GM15510 (cell line): ENCODE measurements around the gene CLSTN3.

Source experiments
- POLR2A ChIP-seq: IDR thresholded peaks from 3 replicates; pipeline ENCODE4 v1.6.1; 2011; ENCODE audit warnings: borderline replicate concordance; ENCODE audit not compliant: insufficient read length; ENCODE audit errors: extremely low read depth

CLSTN3 gene

GRCh38 chr12:7131502-7131866 is 1.3 kb downstream of the CLSTN3 start:
- TF ChIP-seq POLR2A, result no peak

DNA sequence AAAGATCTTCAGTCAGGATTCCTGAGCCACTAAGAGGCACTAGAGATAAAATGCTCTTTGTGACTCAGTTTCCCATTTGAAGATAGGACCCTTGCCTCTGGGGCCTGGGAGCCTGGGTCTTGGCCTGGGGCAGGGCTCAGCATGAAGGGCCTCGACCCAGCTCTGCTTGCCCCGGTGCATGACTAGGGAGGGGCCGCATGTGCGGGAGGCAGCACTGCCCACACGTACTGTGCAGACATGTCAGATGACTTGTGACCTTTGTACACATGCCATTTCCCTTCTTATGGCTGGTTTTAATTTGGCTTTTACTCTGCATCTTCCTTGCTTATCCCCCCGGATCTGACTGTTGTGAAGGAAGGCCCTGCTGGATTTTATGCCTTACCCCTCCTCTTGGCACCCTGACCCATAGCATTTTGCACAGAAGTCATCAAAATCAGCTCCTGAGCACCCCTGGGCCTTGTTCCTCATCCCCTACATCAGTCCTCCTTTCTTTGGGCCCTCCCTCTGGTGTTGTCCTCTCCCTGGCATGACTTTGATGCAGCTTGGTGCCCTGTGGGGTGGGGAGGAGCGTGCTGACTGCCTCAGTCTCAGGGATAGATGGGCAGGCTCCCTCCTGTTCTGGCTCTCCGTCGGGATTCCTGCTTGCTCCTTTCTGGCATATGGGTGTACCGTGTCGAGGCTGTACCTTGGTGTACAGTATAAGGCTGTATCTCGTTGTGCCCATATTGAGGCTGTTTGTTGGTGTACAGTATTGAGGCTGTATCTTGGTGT is 4.4 kb downstream of the CLSTN3 start:
- no peak for TF ChIP-seq POLR2A

- no peak for TF ChIP-seq POLR2A
These were observed 5.9 kb downstream of the CLSTN3 start for GRCh38 chr12:7136071-7136470.

GRCh38 chr12:7136676-7137075 is 6.5 kb downstream of the CLSTN3 start:
- no peak for TF ChIP-seq POLR2A

GRCh38 chr12:7137908-7138307 is 7.7 kb downstream of the CLSTN3 start:
- TF ChIP-seq POLR2A, result no peak

GRCh38 chr12:7139200-7139599 is 9.0 kb downstream of the CLSTN3 start:
- TF ChIP-seq POLR2A, result no peak

DNA sequence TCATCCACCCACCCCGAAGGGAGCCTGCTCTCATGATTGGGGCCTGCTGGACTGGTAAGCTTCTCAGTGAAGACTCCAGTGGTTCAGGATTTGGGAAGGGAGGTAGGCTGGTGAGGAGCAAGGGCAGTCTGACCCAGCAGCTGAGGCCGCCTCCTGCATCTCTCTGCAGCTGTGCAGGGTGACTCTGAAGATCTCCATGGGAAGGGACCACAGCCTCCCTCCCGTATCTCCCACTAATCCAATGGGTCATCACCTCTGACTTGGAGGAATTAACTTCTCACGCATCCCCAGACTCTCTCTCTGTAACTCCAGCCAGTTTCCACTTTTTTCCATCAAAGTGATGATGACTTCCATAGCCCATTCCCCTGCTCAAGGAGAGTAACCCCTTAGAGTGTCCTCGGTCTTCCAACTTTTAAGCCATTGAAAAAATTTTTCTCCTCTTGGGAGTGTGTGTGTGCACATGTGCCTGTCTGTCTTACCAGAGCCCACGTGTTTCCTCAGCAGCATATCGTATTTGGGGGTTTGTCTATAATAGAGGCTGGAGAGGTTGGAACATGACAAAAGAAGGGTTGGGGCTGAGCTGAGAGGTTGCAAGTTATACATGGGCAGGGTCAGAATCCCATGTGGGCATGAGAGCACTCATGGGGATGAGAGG is 11.3 kb downstream of the CLSTN3 start:
- no peak for TF ChIP-seq POLR2A

DNA sequence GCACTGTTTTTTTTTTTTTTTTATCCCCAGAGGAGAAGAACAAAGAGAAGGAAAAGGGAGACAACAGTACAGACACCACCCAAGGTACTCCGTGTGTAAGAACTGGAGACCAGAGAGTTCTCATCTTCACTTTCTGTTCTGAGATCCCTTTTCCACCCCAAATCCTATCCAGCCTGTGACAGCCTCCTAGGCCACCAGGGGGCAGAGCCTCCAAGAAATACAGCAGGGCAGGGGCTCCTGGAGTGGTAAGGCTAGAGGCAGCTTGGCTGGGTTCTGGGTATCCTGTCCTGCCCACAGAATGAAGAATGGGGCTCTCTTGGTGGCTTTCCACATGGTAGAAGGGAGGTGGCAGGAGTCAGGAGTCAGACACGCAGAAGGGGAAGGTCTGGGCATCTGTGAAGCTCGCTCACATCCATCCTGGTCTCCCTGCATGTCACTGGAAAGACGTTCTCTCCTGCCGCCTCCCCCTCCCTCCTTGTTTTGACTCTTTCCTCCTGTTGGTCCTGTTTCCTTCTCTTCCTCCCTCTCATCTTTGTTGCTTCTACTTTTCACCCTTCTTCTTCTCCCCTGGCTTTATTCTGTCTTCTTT is 12.0 kb downstream of the CLSTN3 start:
- no peak for TF ChIP-seq POLR2A

GRCh38 chr12:7142809-7143465 is 12.8 kb downstream of the CLSTN3 start:
- TF ChIP-seq POLR2A, result no peak

GRCh38 chr12:7143564-7143963 is 13.4 kb downstream of the CLSTN3 start:
- no peak for TF ChIP-seq POLR2A

- TF ChIP-seq POLR2A, result no peak
These were observed 14.4 kb downstream of the CLSTN3 start for GRCh38 chr12:7144414-7145120.

GRCh38 chr12:7145671-7146070 is 15.5 kb downstream of the CLSTN3 start:
- no peak for TF ChIP-seq POLR2A

GRCh38 chr12:7146228-7146627 is 16.1 kb downstream of the CLSTN3 start:
- TF ChIP-seq POLR2A, result no peak

GRCh38 chr12:7146906-7147305 is 16.7 kb downstream of the CLSTN3 start:
- no peak for TF ChIP-seq POLR2A

DNA sequence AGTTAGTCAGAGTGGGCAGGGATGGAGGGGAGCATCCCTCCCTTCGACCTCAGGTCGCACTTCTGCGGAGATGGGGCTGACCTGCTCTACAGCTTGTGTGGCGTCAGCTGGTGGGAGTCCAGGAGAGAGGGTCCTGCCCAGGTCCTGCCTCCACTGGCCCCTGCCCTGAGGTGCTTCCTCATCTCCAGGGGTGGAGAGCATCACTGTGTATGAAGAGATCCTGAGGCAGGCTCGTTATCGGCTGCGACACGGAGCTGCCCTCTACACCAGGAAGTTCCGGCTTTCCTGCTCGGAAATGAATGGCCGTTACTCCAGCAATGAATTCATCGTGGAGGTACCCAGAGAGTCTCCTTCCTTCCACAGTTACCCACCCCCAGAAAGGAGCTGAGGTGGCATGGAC is 20.2 kb downstream of the CLSTN3 start:
- no peak for TF ChIP-seq POLR2A

DNA sequence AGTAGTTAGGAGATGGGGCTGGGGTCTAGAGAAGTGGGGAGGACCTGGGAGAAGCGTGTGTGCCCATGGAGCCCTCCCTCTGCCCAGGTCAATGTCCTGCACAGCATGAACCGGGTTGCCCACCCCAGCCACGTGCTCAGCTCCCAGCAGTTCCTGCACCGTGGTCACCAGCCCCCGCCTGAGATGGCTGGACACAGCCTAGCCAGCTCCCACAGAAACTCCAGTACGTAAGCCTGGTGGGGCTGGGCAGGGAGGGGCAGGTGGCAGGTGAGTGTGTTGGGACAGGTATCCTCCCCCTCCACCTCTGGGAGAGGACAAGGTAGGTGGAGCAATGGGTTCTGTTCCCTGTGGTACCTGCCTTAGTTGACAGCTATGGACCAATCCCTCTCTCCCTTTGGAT is 20.7 kb downstream of the CLSTN3 start:
- no peak for TF ChIP-seq POLR2A

DNA sequence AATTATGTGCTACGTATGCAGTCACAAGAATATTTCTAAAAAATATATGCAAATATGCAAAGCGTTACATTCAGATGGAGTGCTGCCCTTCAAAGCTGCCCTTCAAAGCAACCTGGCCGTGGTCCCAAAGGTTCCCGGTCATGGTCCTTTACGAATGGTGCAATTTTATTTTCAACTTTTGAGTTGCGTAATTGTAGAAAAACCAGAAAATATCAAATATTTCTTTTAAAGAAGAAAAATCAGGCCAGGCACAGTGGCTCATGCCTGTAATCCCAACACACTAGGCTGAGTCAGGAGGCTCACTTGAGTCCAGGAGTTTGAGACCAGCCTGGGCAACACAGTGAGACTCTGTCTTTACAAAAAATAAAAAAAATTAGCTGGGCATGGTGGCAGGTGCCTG is 21.4 kb downstream of the CLSTN3 start:
- TF ChIP-seq POLR2A, result no peak
